GM19397 (cell line): ENCODE measurements around the gene AQP6.
A peak's percentile ranks its signal among the peaks of the same experiment; 100 is the strongest.

Experiments
- ATAC-seq: cut with Tn5 transposase; IDR thresholded peaks from one replicate; pipeline ENCODE4 v1.9.1; 2021; ENCODE audit warnings: mild to moderate bottlenecking, moderate library complexity; ENCODE audit not compliant: unreplicated experiment

AQP6 gene

GRCh38 chr12:49942921-49943624 is 29.7 kb upstream of the AQP6 start:
- no peak for ATAC-seq

- ATAC-seq, result no peak
Measured at GRCh38 chr12:49943625-49943960, 29.2 kb upstream of the AQP6 start.

- no peak for ATAC-seq
Measured at GRCh38 chr12:49944046-49944445, 28.7 kb upstream of the AQP6 start.

GRCh38 chr12:49944718-49945117 is 28.0 kb upstream of the AQP6 start:
- ATAC-seq, result no peak

- ATAC-seq, result peak; percentile 68
Measured at GRCh38 chr12:49945394-49946080, 27.2 kb upstream of the AQP6 start.

GRCh38 chr12:49946086-49946485 is 26.7 kb upstream of the AQP6 start:
- no peak for ATAC-seq

- ATAC-seq, result no peak
Measured at GRCh38 chr12:49946497-49946896, 26.2 kb upstream of the AQP6 start.

- no peak for ATAC-seq
Measured at GRCh38 chr12:49947593-49948226, 25.0 kb upstream of the AQP6 start.

- ATAC-seq, result no peak
Measured at GRCh38 chr12:49948866-49949845, 23.6 kb upstream of the AQP6 start.

- no peak for ATAC-seq
Measured at GRCh38 chr12:49949866-49950265, 22.9 kb upstream of the AQP6 start.

GRCh38 chr12:49950273-49951251 is 22.2 kb upstream of the AQP6 start, which contains the start of gene AQP2:
Gene AQP2 (plus strand): TSS chr12:49950737. CDS start chr12:49950831, 94 bp downstream.
- ATAC-seq, result no peak

- ATAC-seq, result no peak
Measured at GRCh38 chr12:49951411-49952240, 21.1 kb upstream of the AQP6 start.

GRCh38 chr12:49952391-49953055 is 20.2 kb upstream of the AQP6 start:
- no peak for ATAC-seq

GRCh38 chr12:49953151-49953550 is 19.6 kb upstream of the AQP6 start:
- ATAC-seq, result no peak

GRCh38 chr12:49953961-49954846 is 18.5 kb upstream of the AQP6 start:
- no peak for ATAC-seq

- no peak for ATAC-seq
Measured at GRCh38 chr12:49954863-49955830, 17.6 kb upstream of the AQP6 start.
